Esophagus muscularis mucosa (tissue), 4 donors: ENCODE results near the gene KIRREL3. TPM values are rescaled to one million over a fixed set of nuclear protein-coding genes. Genes with fewer than 3 reads are reported as not detected.
A peak's percentile ranks its signal among the peaks of the same experiment; 100 is the strongest.

ENCODE experiments used
- DNase-seq: peaks from one replicate; pipeline ENCODE4 v3.0.0-alpha.2; 2017; ENCODE audit errors: extremely low spot score
- H3K27ac ChIP-seq, 4 donors: fragments of 200-600 bp; sonication (generic); replicated peaks in 1 of 4; 1 replicate in 3 of 4; 2 replicates in 1 of 4; pipeline ENCODE4 v1.5.1; 2016 to 2019; ENCODE audit warnings: mild to moderate bottlenecking in 1 of 4
- H3K27me3 ChIP-seq, 4 donors: fragments of 200-600 bp; sonication (generic); one replicate each; pipeline versions ENCODE4 v1.5.1 to v1.6.0; 2016 to 2019
- H3K36me3 ChIP-seq, 4 donors: fragments of 200-600 bp; sonication (generic); one replicate each; pipeline ENCODE4 v1.5.1; 2016 to 2019
- H3K4me1 ChIP-seq, 4 donors: fragments of 200-600 bp; sonication (generic); one replicate each; pipeline ENCODE4 v1.5.1; 2016 to 2019
- H3K4me3 ChIP-seq, 4 donors: fragments of 200-600 bp; sonication (generic); 1 replicate in 2 of 4; 2 replicates in 2 of 4; pipeline ENCODE4 v1.5.1; 2016 to 2019; ENCODE audit warnings: mild to moderate bottlenecking in 4 of 4, moderate library complexity in 1 of 4
- H3K9me3 ChIP-seq, 4 donors: fragments of 200-600 bp; sonication (generic); 1 replicate in 3 of 4; 2 replicates in 1 of 4; pipeline ENCODE4 v1.5.1; 2016 to 2019
- CTCF ChIP-seq, 3 experiments: fragments of 200-600 bp in 2 of 3; fragments of 450-650 bp in 1 of 3; sonication (generic) in 2 of 3; IDR thresholded peaks; one replicate each; pipeline ENCODE4 v1.5.1; 2017 to 2019; ENCODE audit warnings: antibody characterized with exemption in 3 of 3, mild to moderate bottlenecking in 2 of 3, moderate library complexity in 1 of 3
- EP300 ChIP-seq: sonication (generic); formaldehyde crosslinking; IDR thresholded peaks from one replicate; pipeline ENCODE4 v1.6.1; 2017; ENCODE audit warnings: antibody characterized with exemption
- POLR2A ChIP-seq: fragments of 450-650 bp; IDR thresholded peaks from one replicate; pipeline ENCODE4 v1.6.1; 2017; ENCODE audit warnings: antibody characterized with exemption, moderate library complexity, mild to moderate bottlenecking, low read depth
- POLR2AphosphoS5 ChIP-seq, 2 donors: sonication (generic); formaldehyde crosslinking; IDR thresholded peaks; one replicate each; pipeline ENCODE4 v1.6.1; 2017; ENCODE audit warnings: antibody characterized with exemption in 2 of 2
- WGBS: methylation state at CpG from one replicate; pipeline ENCODE4 v1.1.5; 2018; 5-methylcytosine and 5-hydroxymethylcytosine counted together
- intact Hi-C: fragments of 100-400 bp; cut with DNase I; formaldehyde crosslinking; loops from one replicate; pipeline ENCODE4 v1.15.1; 2023
- total RNA-seq, 4 donors: library from RNA; depleted of rRNA; stranded (reverse); fragments of >200 nt; gene quantifications; one replicate each; pipeline versions ENCODE4 v1.1.0 to v1.2.1, GENCODE V29; 2016

KIRREL3 gene
- total RNA-seq, 4 donors from 2014 or later = 1.7 to 6.5 (median 3.1) TPM

- Histone ChIP-seq H3K4me3 (peak overlapping the region; percentile 33 to 49 (median 39)), H3K36me3 (no peaks in the 10 kb centered on the region), H3K4me1 (peaks cover 11 to 28% (median 21%) of the 10 kb centered on the region in 4 donors), H3K27ac (no peak overlapping the region), H3K27me3 (peaks cover 0 to 88% (median 37%) of the 10 kb centered on the region in 4 donors), H3K9me3 (no peaks in the 10 kb centered on the region)
- TF ChIP-seq CTCF (IDR thresholded peaks at IDR 0.05) (no peak), POLR2AphosphoS5 (IDR thresholded peaks at IDR 0.05) (no peak), EP300 (no peak), POLR2A (no peak)
- DNase-seq = no peak
- intact Hi-C loops = no loop called here
- 25% methylated on average over 13 of the region's 16 CpGs for WGBS
Observed at GRCh38 chr11:127002669-127003259, 2.2 kb upstream of the KIRREL3 start.

GRCh38 chr11:127000981-127001380, 411 bp upstream of the KIRREL3 start:
- WGBS = 6% methylated on average over 6 of the region's 6 CpGs
- intact Hi-C loops = no loop called here
- H3K4me3 ChIP-seq = peak overlapping the region; percentile 43 to 55 (median 45)

GRCh38 chr11:126999366-126999765, 1.2 kb downstream of the KIRREL3 start:
- no peak for TF ChIP-seq CTCF (IDR thresholded peaks at IDR 0.05)
- no peak for TF ChIP-seq POLR2A
- no peak for TF ChIP-seq POLR2AphosphoS5 (IDR thresholded peaks at IDR 0.05)
- TF ChIP-seq EP300 = no peak
- no peaks in the 10 kb centered on the region for H3K36me3 ChIP-seq
- H3K4me3 ChIP-seq = peak overlapping the region in 3 of 4 donors; percentile 43 to 46 (median 44)
- H3K27me3 ChIP-seq = peaks cover 0 to 93% (median 30%) of the 10 kb centered on the region in 4 donors
- no peak overlapping the region for H3K27ac ChIP-seq
- no peak for DNase-seq
- WGBS = 65% methylated on average over 5 of the region's 5 CpGs
- intact Hi-C loops = loop anchor here (10.0 kb wide), 1 partner anchor 685 kb away; no protein-coding TSS in a partner anchor
- no peaks in the 10 kb centered on the region for H3K9me3 ChIP-seq
- H3K4me1 ChIP-seq = peaks cover 11 to 28% (median 21%) of the 10 kb centered on the region in 4 donors

More at GRCh38 chr11:127000981-127001380, 411 bp upstream of the KIRREL3 start:
- TF ChIP-seq POLR2A = no peak
- no peak for TF ChIP-seq POLR2AphosphoS5 (IDR thresholded peaks at IDR 0.05)
- TF ChIP-seq EP300 = no peak
- no peak for TF ChIP-seq CTCF (IDR thresholded peaks at IDR 0.05)
- H3K27ac ChIP-seq = no peak overlapping the region
- H3K36me3 ChIP-seq = no peaks in the 10 kb centered on the region
- DNase-seq = no peak
- H3K27me3 ChIP-seq = peaks cover 0 to 100% (median 37%) of the 10 kb centered on the region in 4 donors
- H3K9me3 ChIP-seq = no peaks in the 10 kb centered on the region
- H3K4me1 ChIP-seq = peaks cover 11 to 28% (median 21%) of the 10 kb centered on the region in 4 donors

- Histone ChIP-seq H3K27me3 (peaks cover 0 to 76% (median 16%) of the 10 kb centered on the region in 4 donors), H3K9me3 (no peaks in the 10 kb centered on the region), H3K27ac (no peak overlapping the region), H3K36me3 (no peaks in the 10 kb centered on the region), H3K4me3 (no peak overlapping the region), H3K4me1 (peaks cover 5 to 14% (median 10%) of the 10 kb centered on the region in 4 donors)
- intact Hi-C loops = loop anchor here (10.0 kb wide), 1 partner anchor 683 kb away; no protein-coding TSS in a partner anchor
- TF ChIP-seq CTCF (IDR thresholded peaks at IDR 0.05) (no peak), POLR2AphosphoS5 (IDR thresholded peaks at IDR 0.05) (no peak), EP300 (no peak), POLR2A (no peak)
- no peak for DNase-seq
- 47% methylated on average over 3 of the region's 4 CpGs for WGBS
Observed at GRCh38 chr11:126997641-126998040, 2.9 kb downstream of the KIRREL3 start.
